GM21529 (cell line): ENCODE results near the gene MYO5C.

Experiments used
- ATAC-seq: cut with Tn5 transposase; IDR thresholded peaks from one replicate; pipeline ENCODE4 v1.9.1; 2021; ENCODE audit not compliant: unreplicated experiment

Gene MYO5C

DNA sequence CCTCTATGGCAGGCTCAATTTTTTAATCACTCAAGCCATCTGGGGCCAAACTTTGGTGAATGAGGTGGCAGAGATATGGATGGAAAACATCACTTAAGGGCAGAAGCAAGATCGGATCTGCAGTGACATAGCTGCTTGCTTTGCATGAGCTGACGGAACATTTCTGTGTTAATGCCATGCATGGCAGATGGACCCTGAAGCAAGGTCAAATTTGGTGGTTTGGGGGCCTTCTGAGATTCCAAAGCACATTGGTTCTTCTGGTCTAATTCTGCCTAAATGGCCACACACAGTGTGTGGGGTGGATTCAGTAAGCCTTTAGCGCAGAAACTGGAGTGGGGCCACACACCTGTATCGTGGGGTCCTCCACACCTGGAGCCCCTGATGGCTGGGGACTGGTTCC lies 144.7 kb downstream of the MYO5C start:
- ATAC-seq: no peak

DNA sequence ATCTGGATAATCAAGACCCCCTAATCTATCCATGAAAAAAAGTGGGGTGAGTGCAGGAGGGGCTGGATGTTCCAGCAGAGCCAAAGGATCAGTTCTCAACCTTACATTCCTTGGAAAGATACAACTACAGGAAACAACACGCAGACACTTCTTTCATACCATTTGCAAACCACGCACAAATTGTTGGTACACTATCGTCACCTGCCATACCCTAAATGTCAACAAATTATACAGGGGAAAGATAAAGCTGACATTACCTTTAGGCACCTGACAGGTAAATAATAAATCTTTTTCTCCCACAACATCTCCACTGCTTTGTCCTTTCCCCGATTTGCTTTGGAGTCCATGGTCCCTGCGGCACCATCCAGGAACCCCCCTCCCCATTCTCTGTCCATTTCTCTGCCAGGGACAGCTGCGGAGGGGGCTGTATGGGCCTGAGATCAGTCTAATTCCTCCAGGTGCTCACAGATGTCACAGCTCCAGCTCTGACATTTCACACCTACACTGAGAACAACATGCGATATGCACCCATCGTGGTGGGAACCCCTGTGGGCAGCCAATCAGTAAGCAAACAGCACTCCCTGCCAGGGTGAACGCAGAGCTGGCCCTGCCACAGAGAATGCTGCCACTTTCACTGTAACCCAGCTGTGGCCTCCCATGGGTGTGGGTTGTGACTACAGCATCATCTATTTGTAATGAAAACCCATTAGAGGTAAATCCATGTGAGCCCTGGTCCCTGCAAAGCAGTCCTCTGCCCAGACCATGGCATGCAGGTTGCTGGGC lies 145.4 kb downstream of the MYO5C start:
- no peak for ATAC-seq

DNA sequence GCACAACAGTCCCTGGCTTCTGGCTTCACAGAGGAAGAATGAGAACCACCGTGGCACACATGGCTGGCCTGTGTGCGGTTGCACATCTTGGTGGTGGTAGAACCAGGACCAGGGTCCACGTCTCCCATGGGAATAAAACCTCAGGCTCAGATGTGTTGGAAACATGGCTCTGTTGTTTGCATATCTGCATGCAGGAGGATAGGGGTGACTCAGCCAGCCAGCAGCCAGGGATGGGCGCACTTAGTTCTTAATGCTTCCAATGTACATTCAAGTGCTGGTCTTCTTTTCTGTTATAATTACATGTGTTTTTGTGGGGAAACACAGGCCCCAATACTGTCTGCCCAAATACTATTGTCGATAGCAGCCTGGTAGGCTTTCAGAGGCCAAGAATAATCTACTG lies 147.2 kb downstream of the MYO5C start:
- ATAC-seq: no peak

DNA sequence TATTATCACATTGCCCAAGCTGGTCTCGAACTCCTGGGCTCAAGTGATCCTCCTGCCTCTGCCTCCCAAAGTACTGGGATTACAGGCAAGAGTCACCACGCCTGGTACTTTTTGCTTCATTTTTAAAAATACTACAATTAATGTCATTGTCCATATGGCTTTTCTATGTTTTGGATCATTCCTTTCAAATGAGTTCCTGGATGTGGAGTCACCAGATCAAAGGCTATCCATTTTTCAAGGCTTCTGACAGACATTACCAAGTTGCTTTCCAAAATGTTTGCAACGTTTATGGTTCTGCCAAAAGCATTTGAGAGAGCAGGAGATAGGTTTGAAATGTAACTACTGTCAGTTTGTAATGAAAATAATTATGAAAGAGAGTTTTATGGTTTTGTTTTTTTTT lies 148.8 kb downstream of the MYO5C start:
- ATAC-seq: no peak

DNA sequence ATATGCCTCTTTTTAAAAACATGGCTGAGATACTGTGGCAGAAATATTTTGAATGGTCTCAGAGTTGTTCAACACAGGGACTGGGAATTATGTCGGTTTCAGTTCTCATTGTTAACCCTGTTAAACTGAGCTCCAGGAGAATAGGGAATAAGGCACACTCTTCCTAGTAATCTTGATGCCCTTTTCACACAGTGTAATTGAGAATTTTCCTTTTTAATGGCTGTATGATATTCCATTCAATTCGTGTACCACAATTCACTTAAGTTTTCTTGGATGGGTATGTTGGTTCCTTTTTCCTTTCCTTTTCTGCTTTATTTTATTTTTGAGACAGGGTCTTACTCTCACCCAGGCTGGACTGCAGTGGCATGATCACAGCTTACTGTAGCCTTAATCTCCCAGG lies 149.3 kb downstream of the MYO5C start:
- no peak for ATAC-seq

DNA sequence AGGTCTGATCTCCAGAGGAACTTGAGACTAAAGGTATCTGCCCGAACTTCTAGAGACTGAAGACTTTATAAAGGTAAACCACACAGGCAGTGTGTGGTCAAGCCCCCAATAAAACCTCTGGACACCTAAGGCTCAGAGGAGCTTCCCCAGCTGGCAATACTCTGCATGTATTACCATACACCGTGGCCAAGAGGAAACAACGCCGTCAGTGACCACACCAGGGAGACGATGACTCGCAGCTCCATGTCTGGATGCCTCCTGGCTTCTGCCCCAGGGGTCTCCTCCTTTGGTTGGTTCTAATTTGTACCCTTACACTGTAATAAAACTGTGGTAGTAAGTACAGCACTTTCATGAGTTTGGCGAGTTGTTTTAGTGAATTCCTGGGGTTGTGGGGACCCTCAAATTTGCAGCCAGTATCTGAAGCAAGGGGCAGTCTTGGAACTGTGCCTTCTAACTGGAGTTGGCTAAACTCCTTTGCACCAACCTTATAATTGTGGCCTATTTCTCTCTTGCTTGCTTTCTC lies 150.9 kb downstream of the MYO5C start:
- ATAC-seq: no peak

DNA sequence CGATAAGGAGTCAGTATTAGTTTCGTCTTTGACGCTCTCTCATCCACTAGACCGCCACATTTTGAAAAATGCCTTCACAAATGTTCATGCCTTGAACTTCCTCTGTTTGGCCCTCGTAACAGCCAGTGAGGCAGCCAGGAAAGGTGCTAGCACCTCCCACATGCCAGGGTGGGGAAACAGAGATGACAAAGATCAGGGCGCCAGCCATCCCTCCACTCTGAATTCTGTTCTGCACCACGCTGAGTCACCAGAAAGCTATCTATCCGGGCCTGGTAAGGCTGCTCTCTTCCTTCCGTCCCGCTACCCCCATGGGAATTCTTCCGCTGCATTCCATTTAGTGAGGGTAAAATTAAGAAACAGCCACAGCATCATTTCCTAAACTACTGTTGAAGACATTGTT lies 151.7 kb downstream of the MYO5C start:
- ATAC-seq: no peak
